DMS53 treated with DMSO at 0.1 percent for 48 hours (cell line): ENCODE data around the gene IGSF5.

ENCODE experiments used
- DNase-seq: peaks from one replicate; lab custom pipeline; 2025; ENCODE audit not compliant: unreplicated experiment; lab: John Stamatoyannopoulos, UW

IGSF5 gene

GRCh38 chr21:39812983-39813382 lies 68.0 kb downstream of the IGSF5 start:
- DNase-seq = no peak

- no peak for DNase-seq
These were observed 73.6 kb downstream of the IGSF5 start for GRCh38 chr21:39818557-39818956.

- DNase-seq = no peak
These were observed 77.1 kb downstream of the IGSF5 start for GRCh38 chr21:39822042-39822441.

DNA sequence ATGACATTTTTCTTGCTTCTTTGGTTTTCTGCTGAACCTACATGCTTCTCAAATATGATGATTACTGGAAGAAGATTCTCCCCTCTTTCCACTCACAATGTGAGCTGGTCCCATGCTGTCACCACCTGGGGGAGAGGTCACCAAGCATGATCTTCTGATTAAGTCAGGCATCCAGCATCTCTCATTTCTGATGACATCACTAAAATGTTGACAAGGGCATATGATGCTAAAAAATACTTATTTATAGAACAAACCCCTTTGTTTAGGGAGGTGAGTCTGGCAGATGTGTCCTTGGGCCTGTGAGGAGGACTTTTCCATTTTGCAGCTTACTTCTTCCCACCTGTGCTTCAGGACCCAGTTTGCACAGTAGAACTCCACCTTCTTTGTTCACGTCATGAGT lies 80.3 kb downstream of the IGSF5 start:
- no peak for DNase-seq

GRCh38 chr21:39834543-39834942 lies 89.6 kb downstream of the IGSF5 start:
- DNase-seq = no peak

GRCh38 chr21:39837861-39838359 lies 92.9 kb downstream of the IGSF5 start:
- peak; percentile 2 for DNase-seq

GRCh38 chr21:39840373-39841097 lies 95.6 kb downstream of the IGSF5 start:
- no peak for DNase-seq

- DNase-seq = no peak
These were observed 97.9 kb downstream of the IGSF5 start for GRCh38 chr21:39842741-39843459.

- no peak for DNase-seq
These were observed 98.5 kb downstream of the IGSF5 start for GRCh38 chr21:39843483-39843882.

GRCh38 chr21:39843916-39844315 lies 98.9 kb downstream of the IGSF5 start:
- DNase-seq = no peak

DNA sequence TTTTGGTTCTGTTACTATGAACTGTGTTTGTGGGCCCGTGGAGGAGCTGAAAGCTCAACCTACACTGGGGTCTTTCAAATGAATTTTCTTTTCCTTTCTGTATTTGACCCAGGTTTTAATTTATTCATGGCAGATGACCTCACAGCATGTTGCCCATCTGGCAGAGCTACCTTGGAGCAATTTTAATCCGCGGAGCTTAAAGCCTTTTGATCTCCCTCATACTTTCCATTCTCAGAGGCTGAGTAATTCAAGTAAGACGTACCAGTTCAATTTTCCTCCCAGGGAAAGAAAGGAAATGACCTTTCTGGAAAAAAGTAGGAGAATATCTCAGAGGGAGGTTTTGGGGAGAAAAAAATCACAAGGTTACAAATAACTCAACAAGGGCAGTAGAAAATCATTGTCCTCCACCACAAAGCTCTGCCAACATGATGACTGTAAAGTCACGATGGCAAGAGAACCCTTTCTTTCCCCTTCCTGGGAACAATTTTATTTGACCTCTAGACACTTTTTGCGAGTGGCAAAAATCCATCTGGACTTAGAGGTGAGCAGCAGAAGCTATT lies 100.7 kb downstream of the IGSF5 start:
- DNase-seq = no peak

GRCh38 chr21:39847877-39848276 lies 102.9 kb downstream of the IGSF5 start:
- no peak for DNase-seq

- DNase-seq = no peak
These were observed 104.2 kb downstream of the IGSF5 start for GRCh38 chr21:39849014-39849655.

GRCh38 chr21:39850333-39850732 lies 105.3 kb downstream of the IGSF5 start:
- DNase-seq = no peak

GRCh38 chr21:39851002-39851618 lies 106.1 kb downstream of the IGSF5 start:
- DNase-seq = no peak
